Gastroesophageal sphincter (tissue), 3 donors: Measurements from ENCODE around the gene PFDN4.

ENCODE experiments used
- POLR2A ChIP-seq, 2 donors: fragments of 450-650 bp; IDR thresholded peaks; one replicate each; pipeline ENCODE4 v1.6.1; 2017; ENCODE audit warnings: antibody characterized with exemption in 2 of 2, mild to moderate bottlenecking in 2 of 2, moderate library complexity in 1 of 2
- TF ChIP-seq, protein P1 (sequence below), 4 experiments: fragments of 200-600 bp in 2 of 4; fragments of 450-650 bp in 2 of 4; sonication (generic) in 1 of 4; IDR thresholded peaks; one replicate each; pipeline ENCODE4 v1.5.1; 2017 to 2019; ENCODE audit warnings: antibody characterized with exemption in 4 of 4, mild to moderate bottlenecking in 2 of 4, moderate library complexity in 2 of 4

DNA sequence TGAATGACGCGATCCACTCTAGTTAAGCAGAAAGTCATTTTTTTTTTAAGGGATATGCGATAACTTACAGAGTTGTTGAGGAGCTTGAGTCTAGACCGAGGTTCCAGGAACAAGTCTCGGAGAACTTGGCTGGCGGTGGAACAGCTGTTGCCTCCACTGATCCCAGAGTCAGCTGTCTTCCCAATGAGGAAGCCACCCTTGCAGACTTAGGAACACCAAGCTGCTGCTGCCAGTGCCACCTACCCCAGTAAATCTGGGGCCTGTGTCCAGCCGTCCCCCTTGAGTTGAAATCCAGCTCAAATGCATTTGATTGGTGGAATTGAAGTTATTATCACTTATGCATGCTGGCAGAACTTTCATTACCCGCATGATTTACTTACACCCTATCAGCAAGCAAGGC is 6.7 kb downstream of the PFDN4 start:
- TF ChIP-seq POLR2A (IDR thresholded peaks at IDR 0.05): no peak
- TF ChIP-seq, protein P1, sequence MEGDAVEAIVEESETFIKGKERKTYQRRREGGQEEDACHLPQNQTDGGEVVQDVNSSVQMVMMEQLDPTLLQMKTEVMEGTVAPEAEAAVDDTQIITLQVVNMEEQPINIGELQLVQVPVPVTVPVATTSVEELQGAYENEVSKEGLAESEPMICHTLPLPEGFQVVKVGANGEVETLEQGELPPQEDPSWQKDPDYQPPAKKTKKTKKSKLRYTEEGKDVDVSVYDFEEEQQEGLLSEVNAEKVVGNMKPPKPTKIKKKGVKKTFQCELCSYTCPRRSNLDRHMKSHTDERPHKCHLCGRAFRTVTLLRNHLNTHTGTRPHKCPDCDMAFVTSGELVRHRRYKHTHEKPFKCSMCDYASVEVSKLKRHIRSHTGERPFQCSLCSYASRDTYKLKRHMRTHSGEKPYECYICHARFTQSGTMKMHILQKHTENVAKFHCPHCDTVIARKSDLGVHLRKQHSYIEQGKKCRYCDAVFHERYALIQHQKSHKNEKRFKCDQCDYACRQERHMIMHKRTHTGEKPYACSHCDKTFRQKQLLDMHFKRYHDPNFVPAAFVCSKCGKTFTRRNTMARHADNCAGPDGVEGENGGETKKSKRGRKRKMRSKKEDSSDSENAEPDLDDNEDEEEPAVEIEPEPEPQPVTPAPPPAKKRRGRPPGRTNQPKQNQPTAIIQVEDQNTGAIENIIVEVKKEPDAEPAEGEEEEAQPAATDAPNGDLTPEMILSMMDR (IDR thresholded peaks at IDR 0.05): no peak
